ENCODE measurements around the gene DDAH2.

- TF ChIP-seq POLR2A (IDR thresholded peaks at IDR 0.05; ENCODE audit: low read depth, low read length) (no peak), POLR2AphosphoS5 (IDR thresholded peaks at IDR 0.05; ENCODE audit: low read depth, low read length) (no peak)
Observed at GRCh38 chr6:31719001-31719400, 10.1 kb downstream of the DDAH2 start.
